HEK293 (cell line): ENCODE results near the gene B4GALT3.

Source experiments
- KLF10 ChIP-seq: fragments of 450-650 bp; IDR thresholded peaks from 2 replicates; pipeline ENCODE4 v1.5.1; 2018; ENCODE audit warnings: missing biosample characterization, mild to moderate bottlenecking, missing genetic modification characterization
- PATZ1 ChIP-seq: fragments of 450-650 bp; formaldehyde crosslinking; IDR thresholded peaks from 2 replicates; pipeline ENCODE4 v1.5.1; 2016; ENCODE audit warnings: missing biosample characterization, missing genetic modification characterization
- REPIN1 ChIP-seq: fragments of 450-650 bp; formaldehyde crosslinking; IDR thresholded peaks from 2 replicates; pipeline ENCODE4 v1.5.1; 2017; ENCODE audit warnings: missing biosample characterization, missing genetic modification characterization, low read depth
- REST ChIP-seq: fragments of 450-650 bp; formaldehyde crosslinking; IDR thresholded peaks from 2 replicates; pipeline ENCODE4 v1.5.1; 2016; ENCODE audit warnings: missing biosample characterization, missing genetic modification characterization
- SP3 ChIP-seq: fragments of 450-650 bp; formaldehyde crosslinking; IDR thresholded peaks from 2 replicates; pipeline ENCODE4 v1.5.1; 2016; ENCODE audit warnings: missing biosample characterization, missing genetic modification characterization
- YY1 ChIP-seq: fragments of 450-650 bp; formaldehyde crosslinking; IDR thresholded peaks from 2 replicates; pipeline ENCODE4 v1.5.1; 2018; ENCODE audit warnings: missing biosample characterization, missing genetic modification characterization
- YY2 ChIP-seq: fragments of 450-650 bp; formaldehyde crosslinking; IDR thresholded peaks from 2 replicates; pipeline ENCODE4 v1.5.1; 2016; ENCODE audit warnings: missing biosample characterization, missing genetic modification characterization
- ZBTB10 ChIP-seq: fragments of 450-650 bp; formaldehyde crosslinking; IDR thresholded peaks from 2 replicates; pipeline ENCODE4 v1.5.1; 2016; ENCODE audit warnings: missing biosample characterization, missing genetic modification characterization
- ZBTB11 ChIP-seq: fragments of 450-650 bp; formaldehyde crosslinking; conservative IDR thresholded peaks from 2 replicates; pipeline ENCODE4 v1.5.1; 2016; ENCODE audit warnings: low read depth, missing biosample characterization, missing genetic modification characterization
- ZNF169 ChIP-seq: fragments of 450-650 bp; formaldehyde crosslinking; IDR thresholded peaks from 2 replicates; pipeline ENCODE4 v1.5.1; 2016; ENCODE audit warnings: missing biosample characterization, missing genetic modification characterization
- ZNF175 ChIP-seq: fragments of 450-650 bp; formaldehyde crosslinking; IDR thresholded peaks from 2 replicates; pipeline ENCODE4 v1.5.1; 2016; ENCODE audit warnings: missing biosample characterization, missing genetic modification characterization
- ZNF214 ChIP-seq: fragments of 450-650 bp; formaldehyde crosslinking; IDR thresholded peaks from 2 replicates; pipeline ENCODE4 v1.5.1; 2017; ENCODE audit warnings: missing biosample characterization, mild to moderate bottlenecking, missing genetic modification characterization, borderline replicate concordance
- ZNF266 ChIP-seq: fragments of 450-650 bp; formaldehyde crosslinking; IDR thresholded peaks from 2 replicates; pipeline ENCODE4 v1.5.1; 2016; ENCODE audit warnings: missing biosample characterization, missing genetic modification characterization, low read depth
- ZNF274 ChIP-seq, 2 experiments: fragments of 200-500 bp in 1 of 2; fragments of 450-650 bp in 1 of 2; sonication (Bioruptor generic) in 1 of 2; formaldehyde crosslinking in 1 of 2; IDR thresholded peaks; 2 replicates each; pipeline versions ENCODE4 v1.5.1 to v1.6.1; 2014 to 2016; ENCODE audit warnings: borderline replicate concordance in 1 of 2, inconsistent platforms in 1 of 2, low read length in 1 of 2, missing biosample characterization in 1 of 2, missing genetic modification characterization in 1 of 2
- ZNF391 ChIP-seq: fragments of 450-650 bp; formaldehyde crosslinking; IDR thresholded peaks from 2 replicates; pipeline ENCODE4 v1.5.1; 2016; ENCODE audit warnings: low read depth, missing biosample characterization, missing genetic modification characterization, borderline replicate concordance
- ZNF513 ChIP-seq: fragments of 450-650 bp; IDR thresholded peaks from 2 replicates; pipeline ENCODE4 v1.5.1; 2018; ENCODE audit warnings: missing biosample characterization, missing genetic modification characterization
- ZNF530 ChIP-seq: fragments of 450-650 bp; formaldehyde crosslinking; IDR thresholded peaks from 2 replicates; pipeline ENCODE4 v1.5.1; 2016; ENCODE audit warnings: low read depth, missing biosample characterization, missing genetic modification characterization
- ZNF561 ChIP-seq: fragments of 450-650 bp; IDR thresholded peaks from 2 replicates; pipeline ENCODE4 v1.5.1; 2018; ENCODE audit warnings: missing biosample characterization, missing genetic modification characterization, borderline replicate concordance
- ZNF585B ChIP-seq: fragments of 450-650 bp; formaldehyde crosslinking; IDR thresholded peaks from 2 replicates; pipeline ENCODE4 v1.5.1; 2016; ENCODE audit warnings: missing biosample characterization, missing genetic modification characterization
- ZNF654 ChIP-seq: fragments of 450-650 bp; formaldehyde crosslinking; IDR thresholded peaks from 2 replicates; pipeline ENCODE4 v1.5.1; 2016; ENCODE audit warnings: low read depth, missing biosample characterization, missing genetic modification characterization
- ZNF658 ChIP-seq: fragments of 450-650 bp; formaldehyde crosslinking; IDR thresholded peaks from 2 replicates; pipeline ENCODE4; 2016; ENCODE audit warnings: missing biosample characterization, missing genetic modification characterization
- ZNF660 ChIP-seq: fragments of 450-650 bp; IDR thresholded peaks from 2 replicates; pipeline ENCODE4 v1.5.1; 2018; ENCODE audit warnings: missing biosample characterization, mild to moderate bottlenecking, missing genetic modification characterization
- ZNF707 ChIP-seq: fragments of 450-650 bp; formaldehyde crosslinking; IDR thresholded peaks from 2 replicates; pipeline ENCODE4 v1.5.1; 2016; ENCODE audit warnings: missing biosample characterization, missing genetic modification characterization
- ZNF768 ChIP-seq: fragments of 450-650 bp; formaldehyde crosslinking; IDR thresholded peaks from 2 replicates; pipeline ENCODE4 v1.5.1; 2018; ENCODE audit warnings: missing biosample characterization, mild to moderate bottlenecking, missing genetic modification characterization
- ZXDB ChIP-seq: fragments of 450-650 bp; formaldehyde crosslinking; IDR thresholded peaks from 2 replicates; pipeline ENCODE4 v1.5.1; 2016; ENCODE audit warnings: missing biosample characterization, missing genetic modification characterization

B4GALT3 gene

GRCh38 chr1:161165742-161166668 lies 11.3 kb downstream of the B4GALT3 start, which contains the start of gene PPOX (continued):
- TF ChIP-seq YY1 (tag by site-specific recombination) = no peak
- no peak for TF ChIP-seq REPIN1
- TF ChIP-seq ZNF768 = no peak
- TF ChIP-seq ZNF266 (tag by site-specific recombination) = no peak
- no peak for TF ChIP-seq ZNF585B (tag by site-specific recombination)
- peak; percentile 74; the same call in 1 of the 2 replicates for TF ChIP-seq ZBTB10 (tag by site-specific recombination)
- TF ChIP-seq ZNF169 (tag by site-specific recombination) = no peak
- no peak for TF ChIP-seq REST (tag by site-specific recombination)
- TF ChIP-seq ZNF274 (IDR thresholded peaks at IDR 0.05; ENCODE audit: low read length) = no peak
- no peak for TF ChIP-seq ZNF274 (tag by site-specific recombination; IDR thresholded peaks at IDR 0.05; ENCODE audit: borderline replicate concordance)
- TF ChIP-seq SP3 (tag by site-specific recombination) = peak; percentile 89
- TF ChIP-seq YY2 (tag by site-specific recombination) = no peak
- no peak for TF ChIP-seq ZNF707
- peak; percentile 66 for TF ChIP-seq ZXDB (tag by site-specific recombination)
- no peak for TF ChIP-seq ZNF530 (tag by site-specific recombination)
- TF ChIP-seq ZNF513 = no peak
- no peak for TF ChIP-seq ZNF214
- no peak for TF ChIP-seq ZNF658
- TF ChIP-seq ZNF660 (tag by site-specific recombination) = peak; percentile 15; the same call in 1 of the 2 replicates
- no peak for TF ChIP-seq ZNF175 (tag by site-specific recombination)
- TF ChIP-seq KLF10 = peak; percentile 75; the same call in 1 of the 2 replicates
- 0 out of 2 replicates have a peak, but pooled peaks have one; percentile 44 for TF ChIP-seq ZNF391 (tag by site-specific recombination)
- no peak for TF ChIP-seq ZNF561 (tag by site-specific recombination)
- no peak for TF ChIP-seq ZNF654 (tag by site-specific recombination)
- peak; percentile 29; the same call in 1 of the 2 replicates for TF ChIP-seq ZBTB11 (tag by site-specific recombination)
- TF ChIP-seq PATZ1 (tag by site-specific recombination) = peak; percentile 52; the same call in 1 of the 2 replicates
